Astrocyte (in vitro differentiated cells and primary cell): ENCODE measurements around the gene EEF1B2.

ENCODE experiments used
- CTCF ChIP-seq: IDR thresholded peaks from 2 replicates; pipeline ENCODE4 v1.5.1; 2011; ENCODE audit warnings: low read depth, mild to moderate bottlenecking, inconsistent platforms, low read length, moderate library complexity; ENCODE audit not compliant: insufficient read depth
- EZH2 ChIP-seq: IDR thresholded peaks from 2 replicates; pipeline ENCODE4 v1.6.1; 2012; ENCODE audit warnings: mild to moderate bottlenecking, low read length, inconsistent platforms; ENCODE audit not compliant: insufficient read depth

GRCh38 chr2:206150168-206150567 is 9.5 kb upstream of the EEF1B2 start:
- TF ChIP-seq CTCF (no peak), EZH2 (no peak)
